HepG2 (cell line): ENCODE results near the gene NR4A2. TPM values are rescaled to one million over a fixed set of nuclear protein-coding genes. Genes with fewer than 3 reads are reported as not detected.

ENCODE experiments used
- ATAC-seq: fragments of 200-7000 bp; cut with Tn5 transposase; 3 replicates; pipeline ENCODE4 v1.9.1; 2020; ENCODE audit warnings: mild to moderate bottlenecking, moderate library complexity
- BruUV-seq: library from RNA; stranded (reverse); fragments of 400-500 nt; replicated peaks from 2 replicates; lab custom pipeline; 2021; lab: Mats Ljungman, UMichigan
- CTCF ChIA-PET: fragments of 300-600 bp; formaldehyde crosslinking; extraction: SDS; loops from one replicate; lab custom pipeline; 2021; ENCODE audit warnings: low total read pairs, inconsistent platforms, low intra/inter-chr PET ratio; lab: Yijun Ruan, JAX
- POLR2A ChIA-PET: fragments of 350-600 bp; sonication (Branson Sonifier 250); formaldehyde crosslinking; loops from one replicate; lab custom pipeline; 2020; ENCODE audit warnings: antibody characterized with exemption, inconsistent platforms; lab: Yijun Ruan, JAX
- DNase-seq: peaks from one replicate; pipeline ENCODE4 v3.0.0-alpha.2; 2015; ENCODE audit warnings: low spot score
- FAIRE-seq: peaks from 3 replicates; lab custom pipeline; 2011; peaks lifted over from hg19 to GRCh38; lab: Jason Lieb, UNC
- H2AFZ ChIP-seq: one replicate; pipeline ENCODE4 v1.6.1; 2011; ENCODE audit warnings: low read length, inconsistent platforms
- H3K27ac ChIP-seq: fragments of 300-600 bp; 3 replicates; pipeline ENCODE4 v1.8.0; 2011; ENCODE audit warnings: mixed run types, mild to moderate bottlenecking, mixed read lengths, low read length, inconsistent platforms; ENCODE audit not compliant: insufficient read depth; ENCODE audit errors: extremely low read length
- H3K27me3 ChIP-seq, 2 experiments: fragments of 200-600 bp in 1 of 2; 2 replicates in 1 of 2; 3 replicates in 1 of 2; pipeline versions ENCODE4 v1.6.0 to v1.8.0; 2011; ENCODE audit warnings: low read length in 2 of 2, mild to moderate bottlenecking in 2 of 2, moderate library complexity in 2 of 2, inconsistent platforms in 1 of 2; ENCODE audit not compliant: insufficient read depth in 2 of 2, control insufficient read depth in 1 of 2
- H3K36me3 ChIP-seq, 2 experiments: fragments of 200-600 bp in 1 of 2; replicated peaks in 1 of 2; 2 replicates in 1 of 2; 3 replicates in 1 of 2; pipeline versions ENCODE4 v1.5.1 to v1.8.0; 2011; ENCODE audit warnings: low read length in 2 of 2, inconsistent platforms in 1 of 2; ENCODE audit not compliant: insufficient read depth in 2 of 2, control insufficient read depth in 1 of 2
- H3K4me1 ChIP-seq: 2 replicates; pipeline ENCODE4 v1.5.1; 2012; ENCODE audit warnings: low read length, inconsistent platforms; ENCODE audit not compliant: insufficient read depth
- H3K4me2 ChIP-seq: 2 replicates; pipeline ENCODE4 v1.6.0; 2011; ENCODE audit warnings: low read depth, low read length, inconsistent platforms
- H3K4me3 ChIP-seq, 3 experiments: fragments of 200-600 bp in 1 of 3; sonication (generic), shearing (Covaris generic) in 1 of 3; replicated peaks in 1 of 3; 2 replicates each; pipeline ENCODE4 v1.5.1; 2011 to 2016; ENCODE audit warnings: low read length in 3 of 3, inconsistent platforms in 2 of 3, low read depth in 2 of 3, mild to moderate bottlenecking in 2 of 3, control low read depth in 1 of 3, mixed read lengths in 1 of 3; ENCODE audit not compliant: insufficient read depth in 1 of 3
- H3K79me2 ChIP-seq: one replicate; pipeline ENCODE4 v1.6.1; 2011; ENCODE audit warnings: low read length, inconsistent platforms; ENCODE audit not compliant: insufficient read depth
- H3K9ac ChIP-seq: 2 replicates; pipeline ENCODE4 v1.6.0; 2011; ENCODE audit warnings: mild to moderate bottlenecking, low read depth, low read length, inconsistent platforms; ENCODE audit not compliant: insufficient read depth
- H3K9me3 ChIP-seq: 2 replicates; pipeline ENCODE4 v1.5.1; 2012; ENCODE audit warnings: mild to moderate bottlenecking, low read length
- H4K20me1 ChIP-seq: 2 replicates; pipeline ENCODE4 v1.6.0; 2011; ENCODE audit warnings: inconsistent platforms, mild to moderate bottlenecking, low read length, moderate library complexity; ENCODE audit not compliant: insufficient read depth
- ZNF234 ChIP-seq: sonication (generic); formaldehyde crosslinking; conservative IDR thresholded peaks from 2 replicates; pipeline ENCODE4 v1.5.1; 2020; ENCODE audit warnings: mild to moderate bottlenecking, missing genetic modification reagents
- ZZZ3 ChIP-seq: sonication (generic); formaldehyde crosslinking; IDR thresholded peaks from 2 replicates; pipeline ENCODE4 v1.4.0; 2020; ENCODE audit warnings: missing genetic modification reagents, mild to moderate bottlenecking, borderline replicate concordance
- WGBS: methylation state at CpG from one replicate; pipeline ENCODE4 v1.1.6; 2017; ENCODE audit warnings: low lambda C conversion rate; 5-methylcytosine and 5-hydroxymethylcytosine counted together
- in situ Hi-C: cut with HindIII; loops from 2 replicates; pipeline ENCODE4 v1.10.0; 2017; ENCODE audit warnings: low pct_unique_long_range_greater_than_20kb; ENCODE audit not compliant: extremely low pct_ligation_motif_present
- intact Hi-C: fragments of 100-400 bp; cut with micrococcal nuclease; formaldehyde crosslinking; loops from one replicate; pipeline ENCODE4 v1.10.0; 2022; ENCODE audit not compliant: unreplicated experiment
- polyA plus RNA-seq, 8 experiments: library from polyadenylated mRNA; depleted of rRNA in 3 of 8; stranded (reverse) in 7 of 8; unstranded in 1 of 8; fragments of >200 nt; fragmentation: Illumina TruSeq in 4 of 8; extraction: Trizol in 4 of 8; gene quantifications; 2 replicates each; pipeline versions ENCODE4 v1.2.1 to v1.2.3, GENCODE V29; 2011 to 2016; ENCODE audit warnings: low read depth in 4 of 8, missing spikeins in 1 of 8, mixed read lengths in 1 of 8; ENCODE audit not compliant: insufficient read depth in 1 of 8
- total RNA-seq, 5 experiments: library from RNA; depleted of rRNA; stranded (reverse); fragments of >200 nt; fragmentation: Illumina TruSeq; extraction: Trizol; gene quantifications; 2 replicates each; pipeline ENCODE4 v1.2.3, GENCODE V29; 2016; ENCODE audit warnings: low read depth in 1 of 5
- TF ChIP-seq, protein P1 (sequence below): sonication (generic); formaldehyde crosslinking; IDR thresholded peaks from 2 replicates; pipeline ENCODE4 v1.8.1; 2022; ENCODE audit warnings: low read depth, mild to moderate bottlenecking, missing genetic modification reagents
- TF ChIP-seq, protein P2 (sequence below): sonication (generic); formaldehyde crosslinking; IDR thresholded peaks from 2 replicates; pipeline ENCODE4 v1.9.0; 2021; ENCODE audit warnings: missing genetic modification reagents, borderline replicate concordance
- TF ChIP-seq, protein P3 (sequence below), 2 experiments: fragments of 450-650 bp in 1 of 2; sonication (generic) in 1 of 2; formaldehyde crosslinking in 1 of 2; IDR thresholded peaks; 2 replicates each; pipeline versions ENCODE4 v1.6.1 to v1.8.0; 2016 to 2022; ENCODE audit warnings: antibody characterized with exemption in 1 of 2, mild to moderate bottlenecking in 1 of 2, missing genetic modification reagents in 1 of 2

Gene NR4A2
- total and polyA plus RNA-seq, 2 of the 13 experiments (the other 11 are each of a cell fraction or from before 2014, with no cell fraction given): not detected

DNA sequence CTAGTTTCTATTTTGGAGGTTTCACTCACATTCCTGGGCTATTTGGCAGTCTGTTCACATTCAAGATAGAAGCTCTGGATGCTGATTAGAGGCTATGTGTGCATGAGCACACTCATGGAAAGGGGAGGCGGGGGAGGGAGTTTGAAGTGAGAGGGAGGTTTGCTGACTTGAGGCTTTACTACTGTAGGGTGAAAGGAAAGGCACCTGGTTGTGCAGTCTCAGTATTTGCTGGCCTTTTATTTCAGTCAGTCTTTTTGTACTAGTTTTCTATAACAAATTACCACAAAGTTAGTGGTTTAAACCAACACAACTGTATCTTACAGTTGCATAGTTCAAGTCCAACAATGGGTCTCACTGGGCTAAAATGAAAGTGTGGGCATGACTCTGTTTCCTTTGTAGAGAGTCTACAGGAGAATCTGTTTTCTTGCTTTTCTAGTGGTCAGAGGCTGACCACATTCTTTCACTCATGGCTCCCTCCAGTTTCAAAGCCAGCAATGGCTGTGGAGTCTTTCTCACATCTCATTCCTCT lies 47.7 kb upstream of the NR4A2 start:
- Histone ChIP-seq H3K27me3 (no peaks in the 10 kb centered on the region; a peak in 1 of 5 replicates), H2AFZ (no peak overlapping the region), H3K36me3 (no peaks in the 10 kb centered on the region), H3K79me2 (no peaks in the 10 kb centered on the region), H3K4me1 (no peaks in the 10 kb centered on the region), H4K20me1 (no peaks in the 10 kb centered on the region), H3K4me2 (no peak overlapping the region), H3K9me3 (peaks cover 4% of the 10 kb centered on the region; the same call in 1 of the 2 replicates), H3K27ac (no peak overlapping the region), H3K9ac (no peak overlapping the region), H3K4me3 (no peak overlapping the region)
- ATAC-seq (no peak), FAIRE-seq (no peak), DNase-seq (no peak)
- BruUV-seq: no TSS peak
- TF ChIP-seq, protein P1, sequence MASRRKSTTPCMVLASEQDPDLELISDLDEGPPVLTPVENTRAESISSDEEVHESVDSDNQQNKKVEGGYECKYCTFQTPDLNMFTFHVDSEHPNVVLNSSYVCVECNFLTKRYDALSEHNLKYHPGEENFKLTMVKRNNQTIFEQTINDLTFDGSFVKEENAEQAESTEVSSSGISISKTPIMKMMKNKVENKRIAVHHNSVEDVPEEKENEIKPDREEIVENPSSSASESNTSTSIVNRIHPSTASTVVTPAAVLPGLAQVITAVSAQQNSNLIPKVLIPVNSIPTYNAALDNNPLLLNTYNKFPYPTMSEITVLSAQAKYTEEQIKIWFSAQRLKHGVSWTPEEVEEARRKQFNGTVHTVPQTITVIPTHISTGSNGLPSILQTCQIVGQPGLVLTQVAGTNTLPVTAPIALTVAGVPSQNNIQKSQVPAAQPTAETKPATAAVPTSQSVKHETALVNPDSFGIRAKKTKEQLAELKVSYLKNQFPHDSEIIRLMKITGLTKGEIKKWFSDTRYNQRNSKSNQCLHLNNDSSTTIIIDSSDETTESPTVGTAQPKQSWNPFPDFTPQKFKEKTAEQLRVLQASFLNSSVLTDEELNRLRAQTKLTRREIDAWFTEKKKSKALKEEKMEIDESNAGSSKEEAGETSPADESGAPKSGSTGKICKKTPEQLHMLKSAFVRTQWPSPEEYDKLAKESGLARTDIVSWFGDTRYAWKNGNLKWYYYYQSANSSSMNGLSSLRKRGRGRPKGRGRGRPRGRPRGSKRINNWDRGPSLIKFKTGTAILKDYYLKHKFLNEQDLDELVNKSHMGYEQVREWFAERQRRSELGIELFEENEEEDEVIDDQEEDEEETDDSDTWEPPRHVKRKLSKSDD: no peak
- TF ChIP-seq ZNF234 (CRISPR knock-in tag) (no peak), ZZZ3 (CRISPR knock-in tag) (no peak)
- TF ChIP-seq, protein P2, sequence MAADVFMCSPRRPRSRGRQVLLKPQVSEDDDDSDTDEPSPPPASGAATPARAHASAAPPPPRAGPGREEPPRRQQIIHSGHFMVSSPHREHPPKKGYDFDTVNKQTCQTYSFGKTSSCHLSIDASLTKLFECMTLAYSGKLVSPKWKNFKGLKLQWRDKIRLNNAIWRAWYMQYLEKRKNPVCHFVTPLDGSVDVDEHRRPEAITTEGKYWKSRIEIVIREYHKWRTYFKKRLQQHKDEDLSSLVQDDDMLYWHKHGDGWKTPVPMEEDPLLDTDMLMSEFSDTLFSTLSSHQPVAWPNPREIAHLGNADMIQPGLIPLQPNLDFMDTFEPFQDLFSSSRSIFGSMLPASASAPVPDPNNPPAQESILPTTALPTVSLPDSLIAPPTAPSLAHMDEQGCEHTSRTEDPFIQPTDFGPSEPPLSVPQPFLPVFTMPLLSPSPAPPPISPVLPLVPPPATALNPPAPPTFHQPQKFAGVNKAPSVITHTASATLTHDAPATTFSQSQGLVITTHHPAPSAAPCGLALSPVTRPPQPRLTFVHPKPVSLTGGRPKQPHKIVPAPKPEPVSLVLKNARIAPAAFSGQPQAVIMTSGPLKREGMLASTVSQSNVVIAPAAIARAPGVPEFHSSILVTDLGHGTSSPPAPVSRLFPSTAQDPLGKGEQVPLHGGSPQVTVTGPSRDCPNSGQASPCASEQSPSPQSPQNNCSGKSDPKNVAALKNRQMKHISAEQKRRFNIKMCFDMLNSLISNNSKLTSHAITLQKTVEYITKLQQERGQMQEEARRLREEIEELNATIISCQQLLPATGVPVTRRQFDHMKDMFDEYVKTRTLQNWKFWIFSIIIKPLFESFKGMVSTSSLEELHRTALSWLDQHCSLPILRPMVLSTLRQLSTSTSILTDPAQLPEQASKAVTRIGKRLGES: no peak
- TF ChIP-seq, protein P3, sequence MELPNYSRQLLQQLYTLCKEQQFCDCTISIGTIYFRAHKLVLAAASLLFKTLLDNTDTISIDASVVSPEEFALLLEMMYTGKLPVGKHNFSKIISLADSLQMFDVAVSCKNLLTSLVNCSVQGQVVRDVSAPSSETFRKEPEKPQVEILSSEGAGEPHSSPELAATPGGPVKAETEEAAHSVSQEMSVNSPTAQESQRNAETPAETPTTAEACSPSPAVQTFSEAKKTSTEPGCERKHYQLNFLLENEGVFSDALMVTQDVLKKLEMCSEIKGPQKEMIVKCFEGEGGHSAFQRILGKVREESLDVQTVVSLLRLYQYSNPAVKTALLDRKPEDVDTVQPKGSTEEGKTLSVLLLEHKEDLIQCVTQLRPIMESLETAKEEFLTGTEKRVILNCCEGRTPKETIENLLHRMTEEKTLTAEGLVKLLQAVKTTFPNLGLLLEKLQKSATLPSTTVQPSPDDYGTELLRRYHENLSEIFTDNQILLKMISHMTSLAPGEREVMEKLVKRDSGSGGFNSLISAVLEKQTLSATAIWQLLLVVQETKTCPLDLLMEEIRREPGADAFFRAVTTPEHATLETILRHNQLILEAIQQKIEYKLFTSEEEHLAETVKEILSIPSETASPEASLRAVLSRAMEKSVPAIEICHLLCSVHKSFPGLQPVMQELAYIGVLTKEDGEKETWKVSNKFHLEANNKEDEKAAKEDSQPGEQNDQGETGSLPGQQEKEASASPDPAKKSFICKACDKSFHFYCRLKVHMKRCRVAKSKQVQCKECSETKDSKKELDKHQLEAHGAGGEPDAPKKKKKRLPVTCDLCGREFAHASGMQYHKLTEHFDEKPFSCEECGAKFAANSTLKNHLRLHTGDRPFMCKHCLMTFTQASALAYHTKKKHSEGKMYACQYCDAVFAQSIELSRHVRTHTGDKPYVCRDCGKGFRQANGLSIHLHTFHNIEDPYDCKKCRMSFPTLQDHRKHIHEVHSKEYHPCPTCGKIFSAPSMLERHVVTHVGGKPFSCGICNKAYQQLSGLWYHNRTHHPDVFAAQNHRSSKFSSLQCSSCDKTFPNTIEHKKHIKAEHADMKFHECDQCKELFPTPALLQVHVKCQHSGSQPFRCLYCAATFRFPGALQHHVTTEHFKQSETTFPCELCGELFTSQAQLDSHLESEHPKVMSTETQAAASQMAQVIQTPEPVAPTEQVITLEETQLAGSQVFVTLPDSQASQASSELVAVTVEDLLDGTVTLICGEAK (IDR thresholded peaks at IDR 0.05): no peak
- TF ChIP-seq, protein P3 (CRISPR knock-in tag; IDR thresholded peaks at IDR 0.05): no peak
- CTCF ChIA-PET: no interaction called here
- POLR2A ChIA-PET: no interaction called here
- 6% methylated on average over 1 of the region's 1 CpG for WGBS
- in situ Hi-C loops: no loop called here
- intact Hi-C loops: no loop called here
